Measurements from ENCODE around the gene PITX1. TPM values are rescaled to one million over a fixed set of nuclear protein-coding genes. Genes with fewer than 3 reads are reported as not detected.

The PITX1 gene
- total RNA-seq, 1 donor from 2014 or later = 141 TPM

- no peak for TF ChIP-seq POLR2A (IDR thresholded peaks at IDR 0.05)
- TF ChIP-seq CTCF (IDR thresholded peaks at IDR 0.05) = no peak
- no peak for TF ChIP-seq POLR2AphosphoS5 (IDR thresholded peaks at IDR 0.05; ENCODE audit: insufficient read depth in 1 of 2, low read depth in 1 of 2)
- Histone ChIP-seq H3K4me1 (peaks cover 13% of the 10 kb centered on the region), H3K27me3 (no peaks in the 10 kb centered on the region), H3K9me3 (no peaks in the 10 kb centered on the region), H3K4me3 (no peak overlapping the region), H3K27ac (no peak overlapping the region), H3K36me3 (no peaks in the 10 kb centered on the region)
- DNase-seq (ENCODE audit: extremely low spot score in 2 of 2) = peak in 1 of 2 donors; percentile 49
- intact Hi-C loops (cut with DNase I) = no loop called here
Observed at GRCh38 chr5:135013445-135013844, 20.6 kb downstream of the PITX1 start.

GRCh38 chr5:135012951-135013391, 21.1 kb downstream of the PITX1 start:
- Histone ChIP-seq H3K36me3 (no peaks in the 10 kb centered on the region), H3K27ac (no peak overlapping the region), H3K4me3 (no peak overlapping the region), H3K9me3 (no peaks in the 10 kb centered on the region), H3K4me1 (peaks cover 13% of the 10 kb centered on the region), H3K27me3 (no peaks in the 10 kb centered on the region)
- intact Hi-C loops (cut with DNase I) = no loop called here
- TF ChIP-seq POLR2AphosphoS5 (IDR thresholded peaks at IDR 0.05; ENCODE audit: insufficient read depth in 1 of 2, low read depth in 1 of 2) (no peak), CTCF (IDR thresholded peaks at IDR 0.05) (no peak), POLR2A (IDR thresholded peaks at IDR 0.05) (no peak)
- DNase-seq (ENCODE audit: extremely low spot score in 2 of 2) = peak in 1 of 2 donors; percentile 74

GRCh38 chr5:135012033-135012588, 21.9 kb downstream of the PITX1 start:
- H3K27me3 ChIP-seq = no peaks in the 10 kb centered on the region
- H3K9me3 ChIP-seq = no peaks in the 10 kb centered on the region
- TF ChIP-seq POLR2AphosphoS5 (IDR thresholded peaks at IDR 0.05; ENCODE audit: insufficient read depth in 1 of 2, low read depth in 1 of 2) (no peak), CTCF (IDR thresholded peaks at IDR 0.05) (no peak), POLR2A (IDR thresholded peaks at IDR 0.05) (no peak)
- peaks cover 13% of the 10 kb centered on the region for H3K4me1 ChIP-seq
- no peak for DNase-seq (ENCODE audit: extremely low spot score in 2 of 2)
- H3K27ac ChIP-seq = no peak overlapping the region
- H3K4me3 ChIP-seq = no peak overlapping the region
- intact Hi-C loops (cut with DNase I) = no loop called here
- H3K36me3 ChIP-seq = no peaks in the 10 kb centered on the region

GRCh38 chr5:135011355-135012032, 22.5 kb downstream of the PITX1 start:
- Histone ChIP-seq H3K36me3 (no peaks in the 10 kb centered on the region), H3K4me1 (peaks cover 13% of the 10 kb centered on the region), H3K4me3 (no peak overlapping the region), H3K27ac (no peak overlapping the region), H3K9me3 (no peaks in the 10 kb centered on the region), H3K27me3 (no peaks in the 10 kb centered on the region)
- intact Hi-C loops (cut with DNase I) = no loop called here
- TF ChIP-seq CTCF (IDR thresholded peaks at IDR 0.05) = no peak
- no peak for TF ChIP-seq POLR2A (IDR thresholded peaks at IDR 0.05)
- TF ChIP-seq POLR2AphosphoS5 (IDR thresholded peaks at IDR 0.05; ENCODE audit: insufficient read depth in 1 of 2, low read depth in 1 of 2) = no peak
- peak in 1 of 2 donors; percentile 64 for DNase-seq (ENCODE audit: extremely low spot score in 2 of 2)
